ENCODE data around the gene NMRK1.

Gene NMRK1

GRCh38 chr9:75105841-75106240 is 17.9 kb upstream of the NMRK1 start:
- intact Hi-C loops (cut with DNase I): no loop called here

GRCh38 chr9:75105019-75105540 is 17.1 kb upstream of the NMRK1 start:
- intact Hi-C loops (cut with DNase I): no loop called here

More at GRCh38 chr9:75105841-75106240, 17.9 kb upstream of the NMRK1 start:
- no peak for DNase-seq

GRCh38 chr9:75104607-75105006 is 16.7 kb upstream of the NMRK1 start:
- DNase-seq: peak in 1 of 42 donors; percentile 40
- intact Hi-C loops (cut with DNase I): no loop called here

More at GRCh38 chr9:75105019-75105540, 17.1 kb upstream of the NMRK1 start:
- DNase-seq: peak in 1 of 42 donors; percentile 42

- peak in 1 of 42 donors; percentile 18 for DNase-seq
- intact Hi-C loops (cut with DNase I): no loop called here
Observed at GRCh38 chr9:75102177-75102790, 14.3 kb upstream of the NMRK1 start.

- peak in 1 of 42 donors; percentile 35 for DNase-seq
- intact Hi-C loops (cut with DNase I): no loop called here
Observed at GRCh38 chr9:75101004-75101588, 13.1 kb upstream of the NMRK1 start.

GRCh38 chr9:75096796-75097195 is 8.8 kb upstream of the NMRK1 start:
- no peak for DNase-seq
- intact Hi-C loops (cut with DNase I): no loop called here

GRCh38 chr9:75092766-75093165 is 4.8 kb upstream of the NMRK1 start:
- intact Hi-C loops (cut with DNase I): loop anchor here (5.0 kb wide), 1 partner anchor 95 kb away; no protein-coding TSS in a partner anchor
- no peak for DNase-seq

GRCh38 chr9:75090579-75090978 is 2.6 kb upstream of the NMRK1 start:
- DNase-seq: no peak
- intact Hi-C loops (cut with DNase I): loop anchor here (5.0 kb wide), 1 partner anchor 97 kb away; no protein-coding TSS in a partner anchor

- no peak for DNase-seq
- intact Hi-C loops (cut with DNase I): loop anchor here (5.0 to 10.0 kb wide), 2 partner anchors 45 to 62 kb away; partner anchors contain the start of gene CARNMT1
Observed at GRCh38 chr9:75089373-75089766, 1.4 kb upstream of the NMRK1 start.

GRCh38 chr9:75088646-75089372 is 854 bp upstream of the NMRK1 start:
- peak in 40 of 42 donors; percentile 24 to 76 (median 50) for DNase-seq
- intact Hi-C loops (cut with DNase I): loop anchor here (5.0 to 10.0 kb wide), 2 partner anchors 46 to 62 kb away; partner anchors contain the start of gene CARNMT1

GRCh38 chr9:75087289-75087823 is 599 bp downstream of the NMRK1 start:
- peak in 7 of 42 donors; percentile 23 to 62 (median 35) for DNase-seq
- intact Hi-C loops (cut with DNase I): loop anchor here (5.0 to 10.0 kb wide), 2 partner anchors 47 to 60 kb away; partner anchors contain the start of gene CARNMT1

GRCh38 chr9:75086541-75087288 is 1.2 kb downstream of the NMRK1 start:
- no peak for DNase-seq
- intact Hi-C loops (cut with DNase I): loop anchor here (5.0 to 10.0 kb wide), 2 partner anchors 48 to 59 kb away; partner anchors contain the start of gene CARNMT1

- DNase-seq: no peak
- intact Hi-C loops (cut with DNase I): loop anchor here (5.0 to 10.0 kb wide), 2 partner anchors 49 to 58 kb away; partner anchors contain the start of gene CARNMT1
Observed at GRCh38 chr9:75085640-75086039, 2.3 kb downstream of the NMRK1 start.

- DNase-seq: no peak
- intact Hi-C loops (cut with DNase I): loop anchor here (10.0 kb wide), 1 partner anchor 51 kb away; no protein-coding TSS in a partner anchor
Observed at GRCh38 chr9:75084081-75084672, 3.8 kb downstream of the NMRK1 start.

GRCh38 chr9:75083188-75083970 is 4.6 kb downstream of the NMRK1 start:
- intact Hi-C loops (cut with DNase I): loop anchor here (10.0 kb wide), 1 partner anchor 51 kb away; no protein-coding TSS in a partner anchor
- DNase-seq: peak in 31 of 42 donors; percentile 23 to 83 (median 52)

- intact Hi-C loops (cut with DNase I): loop anchor here (10.0 kb wide), 1 partner anchor 53 kb away; no protein-coding TSS in a partner anchor
- no peak for DNase-seq
Observed at GRCh38 chr9:75081632-75082031, 6.3 kb downstream of the NMRK1 start.

- no peak for DNase-seq
- intact Hi-C loops (cut with DNase I): no loop called here
Observed at GRCh38 chr9:75072895-75073294, 15.1 kb downstream of the NMRK1 start.

Data from head of caudate nucleus (tissue), 42 donors.